Measurements from ENCODE around the gene CTNND2. TPM values are rescaled to one million over a fixed set of nuclear protein-coding genes. Genes with fewer than 3 reads are reported as not detected.

Gene CTNND2, protein sequence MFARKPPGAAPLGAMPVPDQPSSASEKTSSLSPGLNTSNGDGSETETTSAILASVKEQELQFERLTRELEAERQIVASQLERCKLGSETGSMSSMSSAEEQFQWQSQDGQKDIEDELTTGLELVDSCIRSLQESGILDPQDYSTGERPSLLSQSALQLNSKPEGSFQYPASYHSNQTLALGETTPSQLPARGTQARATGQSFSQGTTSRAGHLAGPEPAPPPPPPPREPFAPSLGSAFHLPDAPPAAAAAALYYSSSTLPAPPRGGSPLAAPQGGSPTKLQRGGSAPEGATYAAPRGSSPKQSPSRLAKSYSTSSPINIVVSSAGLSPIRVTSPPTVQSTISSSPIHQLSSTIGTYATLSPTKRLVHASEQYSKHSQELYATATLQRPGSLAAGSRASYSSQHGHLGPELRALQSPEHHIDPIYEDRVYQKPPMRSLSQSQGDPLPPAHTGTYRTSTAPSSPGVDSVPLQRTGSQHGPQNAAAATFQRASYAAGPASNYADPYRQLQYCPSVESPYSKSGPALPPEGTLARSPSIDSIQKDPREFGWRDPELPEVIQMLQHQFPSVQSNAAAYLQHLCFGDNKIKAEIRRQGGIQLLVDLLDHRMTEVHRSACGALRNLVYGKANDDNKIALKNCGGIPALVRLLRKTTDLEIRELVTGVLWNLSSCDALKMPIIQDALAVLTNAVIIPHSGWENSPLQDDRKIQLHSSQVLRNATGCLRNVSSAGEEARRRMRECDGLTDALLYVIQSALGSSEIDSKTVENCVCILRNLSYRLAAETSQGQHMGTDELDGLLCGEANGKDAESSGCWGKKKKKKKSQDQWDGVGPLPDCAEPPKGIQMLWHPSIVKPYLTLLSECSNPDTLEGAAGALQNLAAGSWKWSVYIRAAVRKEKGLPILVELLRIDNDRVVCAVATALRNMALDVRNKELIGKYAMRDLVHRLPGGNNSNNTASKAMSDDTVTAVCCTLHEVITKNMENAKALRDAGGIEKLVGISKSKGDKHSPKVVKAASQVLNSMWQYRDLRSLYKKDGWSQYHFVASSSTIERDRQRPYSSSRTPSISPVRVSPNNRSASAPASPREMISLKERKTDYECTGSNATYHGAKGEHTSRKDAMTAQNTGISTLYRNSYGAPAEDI (N-terminal part only)
- 2.6 TPM in 1 of 2 replicates, not detected in the other for total RNA-seq

GRCh38 chr5:11904265-11904906, at the start of gene CTNND2:
TSS of gene CTNND2 (minus strand) at chr5:11904446. CDS start at chr5:11903853, 593 bp downstream.

All from pericardium fibroblast (primary cell).